GM12872 (cell line): ENCODE measurements around the gene OR56A1.

ENCODE experiments used
- CTCF ChIP-seq: IDR thresholded peaks from 3 replicates; pipeline ENCODE4 v1.5.1; 2011; ENCODE audit warnings: low read depth, mild to moderate bottlenecking, low read length, moderate library complexity; ENCODE audit not compliant: insufficient read depth

The OR56A1 gene

GRCh38 chr11:5989203-5989602 is 41.4 kb downstream of the OR56A1 start:
- no peak for TF ChIP-seq CTCF

- TF ChIP-seq CTCF: no peak
These were observed 43.7 kb downstream of the OR56A1 start, which contains the start of gene OR52L1 for GRCh38 chr11:5986885-5987284. TSS of gene OR52L1 (minus strand) at chr11:5986985. CDS start at chr11:5986930, 55 bp downstream.

DNA sequence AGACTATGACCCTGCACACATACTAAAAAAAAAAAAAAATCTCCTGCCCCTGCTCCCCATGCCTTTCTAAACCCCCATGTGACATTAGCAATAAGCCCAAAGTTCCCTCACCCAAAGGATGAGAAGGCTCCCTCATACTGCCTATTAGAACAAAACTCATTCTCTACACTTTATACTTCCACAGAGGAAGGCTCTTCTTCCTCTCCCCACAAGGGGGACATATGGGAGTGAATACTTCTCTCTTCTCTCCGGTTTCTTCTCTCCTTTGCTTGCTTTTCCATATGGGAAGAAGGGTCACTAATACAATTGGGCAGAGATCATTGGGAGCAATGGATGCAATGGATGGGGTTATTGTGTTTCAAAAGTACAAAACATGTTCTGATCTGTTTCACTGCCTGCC is 47.1 kb downstream of the OR56A1 start:
- no peak for TF ChIP-seq CTCF

GRCh38 chr11:5973530-5973929 is 57.0 kb downstream of the OR56A1 start:
- TF ChIP-seq CTCF: no peak
